ENCODE data around the gene SCAF8.

The SCAF8 gene

DNA sequence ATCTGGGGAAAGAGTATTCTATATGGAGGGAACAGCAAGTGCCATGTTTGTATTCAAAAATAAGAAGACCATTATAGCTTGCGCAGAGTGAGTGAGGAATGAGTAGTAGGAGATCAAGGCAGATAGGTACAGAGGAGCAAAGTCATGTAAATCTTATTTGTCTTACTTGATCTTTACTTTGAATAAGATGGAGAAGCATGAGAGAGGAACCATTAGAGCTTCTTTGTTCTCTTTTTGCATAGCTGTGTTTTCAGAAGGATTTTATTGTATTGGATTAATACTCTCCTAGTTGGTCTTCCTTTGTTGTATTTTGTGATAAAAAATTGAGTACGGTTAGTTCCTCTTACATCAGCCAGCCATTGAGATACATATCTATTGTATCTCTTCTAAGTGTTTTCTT, 88.4 kb downstream of the SCAF8 start:
- peaks cover 62 to 81% of the 10 kb centered on the region in 2 experiments for H3K36me3 ChIP-seq (ENCODE audit: control insufficient read depth in 2 of 2, insufficient read depth in 1 of 2, low read length in 2 of 2)
- no peaks in the 10 kb centered on the region for H3K4me1 ChIP-seq (ENCODE audit: control insufficient read depth, insufficient read depth, low read length)
- no peak overlapping the region for H3K4me3 ChIP-seq (ENCODE audit: low read depth, low read length)
- POLR2A ChIA-PET, result interaction anchor here (0.5 kb wide), 1 partner anchor 1684 kb away, joined by 3 read pairs; no protein-coding TSS in a partner anchor
- H3K9me3 ChIP-seq (ENCODE audit: control insufficient read depth, insufficient read depth, low read depth, low read length), result no peaks in the 10 kb centered on the region
- no peak for TF ChIP-seq ZNF391 (tag by site-specific recombination; IDR thresholded peaks at IDR 0.05; ENCODE audit: borderline replicate concordance, low read depth)
- TF ChIP-seq, protein P1, sequence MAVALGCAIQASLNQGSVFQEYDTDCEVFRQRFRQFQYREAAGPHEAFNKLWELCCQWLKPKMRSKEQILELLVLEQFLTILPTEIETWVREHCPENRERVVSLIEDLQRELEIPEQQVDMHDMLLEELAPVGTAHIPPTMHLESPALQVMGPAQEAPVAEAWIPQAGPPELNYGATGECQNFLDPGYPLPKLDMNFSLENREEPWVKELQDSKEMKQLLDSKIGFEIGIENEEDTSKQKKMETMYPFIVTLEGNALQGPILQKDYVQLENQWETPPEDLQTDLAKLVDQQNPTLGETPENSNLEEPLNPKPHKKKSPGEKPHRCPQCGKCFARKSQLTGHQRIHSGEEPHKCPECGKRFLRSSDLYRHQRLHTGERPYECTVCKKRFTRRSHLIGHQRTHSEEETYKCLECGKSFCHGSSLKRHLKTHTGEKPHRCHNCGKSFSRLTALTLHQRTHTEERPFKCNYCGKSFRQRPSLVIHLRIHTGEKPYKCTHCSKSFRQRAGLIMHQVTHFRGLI (tag by site-specific recombination; IDR thresholded peaks at IDR 0.05), result no peak
- TF ChIP-seq ZNF311 (tag by site-specific recombination; IDR thresholded peaks at IDR 0.05; ENCODE audit: borderline replicate concordance), result no peak
- TF ChIP-seq EGR2 (tag by site-specific recombination; IDR thresholded peaks at IDR 0.05; ENCODE audit: low read depth), result no peak
- TF ChIP-seq ZNF580 (tag by site-specific recombination; IDR thresholded peaks at IDR 0.05), result no peak
- no peak for TF ChIP-seq PRDM2 (tag by site-specific recombination; IDR thresholded peaks at IDR 0.05; ENCODE audit: borderline replicate concordance)
- TF ChIP-seq ZXDB (tag by site-specific recombination; IDR thresholded peaks at IDR 0.05), result no peak
- no peak for TF ChIP-seq GLIS1 (tag by site-specific recombination; IDR thresholded peaks at IDR 0.05)
- no peak for TF ChIP-seq ZNF16 (tag by site-specific recombination; IDR thresholded peaks at IDR 0.05; ENCODE audit: low read depth)
- TF ChIP-seq ZNF645 (tag by site-specific recombination; IDR thresholded peaks at IDR 0.05), result no peak
- TF ChIP-seq, protein P2, sequence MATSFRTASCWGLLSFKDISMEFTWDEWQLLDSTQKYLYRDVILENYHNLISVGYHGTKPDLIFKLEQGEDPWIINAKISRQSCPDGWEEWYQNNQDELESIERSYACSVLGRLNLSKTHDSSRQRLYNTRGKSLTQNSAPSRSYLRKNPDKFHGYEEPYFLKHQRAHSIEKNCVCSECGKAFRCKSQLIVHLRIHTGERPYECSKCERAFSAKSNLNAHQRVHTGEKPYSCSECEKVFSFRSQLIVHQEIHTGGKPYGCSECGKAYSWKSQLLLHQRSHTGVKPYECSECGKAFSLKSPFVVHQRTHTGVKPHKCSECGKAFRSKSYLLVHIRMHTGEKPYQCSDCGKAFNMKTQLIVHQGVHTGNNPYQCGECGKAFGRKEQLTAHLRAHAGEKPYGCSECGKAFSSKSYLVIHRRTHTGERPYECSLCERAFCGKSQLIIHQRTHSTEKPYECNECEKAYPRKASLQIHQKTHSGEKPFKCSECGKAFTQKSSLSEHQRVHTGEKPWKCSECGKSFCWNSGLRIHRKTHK (tag by site-specific recombination; IDR thresholded peaks at IDR 0.05), result no peak
- TF ChIP-seq, protein P3, sequence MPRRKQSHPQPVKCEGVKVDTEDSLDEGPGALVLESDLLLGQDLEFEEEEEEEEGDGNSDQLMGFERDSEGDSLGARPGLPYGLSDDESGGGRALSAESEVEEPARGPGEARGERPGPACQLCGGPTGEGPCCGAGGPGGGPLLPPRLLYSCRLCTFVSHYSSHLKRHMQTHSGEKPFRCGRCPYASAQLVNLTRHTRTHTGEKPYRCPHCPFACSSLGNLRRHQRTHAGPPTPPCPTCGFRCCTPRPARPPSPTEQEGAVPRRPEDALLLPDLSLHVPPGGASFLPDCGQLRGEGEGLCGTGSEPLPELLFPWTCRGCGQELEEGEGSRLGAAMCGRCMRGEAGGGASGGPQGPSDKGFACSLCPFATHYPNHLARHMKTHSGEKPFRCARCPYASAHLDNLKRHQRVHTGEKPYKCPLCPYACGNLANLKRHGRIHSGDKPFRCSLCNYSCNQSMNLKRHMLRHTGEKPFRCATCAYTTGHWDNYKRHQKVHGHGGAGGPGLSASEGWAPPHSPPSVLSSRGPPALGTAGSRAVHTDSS (tag by site-specific recombination; IDR thresholded peaks at IDR 0.05), result no peak
- TF ChIP-seq ZNF169 (tag by site-specific recombination; IDR thresholded peaks at IDR 0.05), result no peak
- H3K27ac ChIP-seq (ENCODE audit: extremely low read depth, low read depth, low read length), result no peak overlapping the region
- CTCF ChIA-PET, result interaction anchor here (0.6 to 1.0 kb wide), 2 partner anchors 147 to 321 kb away, joined by 3 read pairs; no protein-coding TSS in a partner anchor

Measured in HEK293 (cell line).